Neural progenitor cell (in vitro differentiated cells): ENCODE data around the gene ATP6V1B1.

Experiments used
- EZH2 ChIP-seq: fragments of 200-600 bp; sonication (generic); IDR thresholded peaks from 2 replicates; pipeline ENCODE4 v1.6.1; 2017; ENCODE audit warnings: antibody characterized with exemption, mild to moderate bottlenecking, moderate library complexity
- EZH2phosphoT487 ChIP-seq: fragments of 200-600 bp; sonication (generic); IDR thresholded peaks from 2 replicates; pipeline ENCODE4 v1.6.1; 2017; ENCODE audit warnings: antibody characterized with exemption
- TF ChIP-seq, protein P1 (sequence below): fragments of 200-600 bp; sonication (generic); IDR thresholded peaks from 2 replicates; pipeline ENCODE4 v1.5.1; 2017; ENCODE audit warnings: antibody characterized with exemption, mild to moderate bottlenecking

GRCh38 chr2:70964596-70965386 is 29.1 kb downstream of the ATP6V1B1 start:
- TF ChIP-seq EZH2phosphoT487 (no peak), EZH2 (peak; percentile 67)
- TF ChIP-seq, protein P1, sequence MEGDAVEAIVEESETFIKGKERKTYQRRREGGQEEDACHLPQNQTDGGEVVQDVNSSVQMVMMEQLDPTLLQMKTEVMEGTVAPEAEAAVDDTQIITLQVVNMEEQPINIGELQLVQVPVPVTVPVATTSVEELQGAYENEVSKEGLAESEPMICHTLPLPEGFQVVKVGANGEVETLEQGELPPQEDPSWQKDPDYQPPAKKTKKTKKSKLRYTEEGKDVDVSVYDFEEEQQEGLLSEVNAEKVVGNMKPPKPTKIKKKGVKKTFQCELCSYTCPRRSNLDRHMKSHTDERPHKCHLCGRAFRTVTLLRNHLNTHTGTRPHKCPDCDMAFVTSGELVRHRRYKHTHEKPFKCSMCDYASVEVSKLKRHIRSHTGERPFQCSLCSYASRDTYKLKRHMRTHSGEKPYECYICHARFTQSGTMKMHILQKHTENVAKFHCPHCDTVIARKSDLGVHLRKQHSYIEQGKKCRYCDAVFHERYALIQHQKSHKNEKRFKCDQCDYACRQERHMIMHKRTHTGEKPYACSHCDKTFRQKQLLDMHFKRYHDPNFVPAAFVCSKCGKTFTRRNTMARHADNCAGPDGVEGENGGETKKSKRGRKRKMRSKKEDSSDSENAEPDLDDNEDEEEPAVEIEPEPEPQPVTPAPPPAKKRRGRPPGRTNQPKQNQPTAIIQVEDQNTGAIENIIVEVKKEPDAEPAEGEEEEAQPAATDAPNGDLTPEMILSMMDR: peak; percentile 89
